Activated gamma-delta T cell (primary cell): Measurements from ENCODE around the gene SLC44A3.

Experiments used
- DNase-seq: peaks from one replicate; lab custom pipeline; 2025; lab: John Stamatoyannopoulos, UW

Gene SLC44A3

GRCh38 chr1:94801919-94802546 lies 18.1 kb upstream of the SLC44A3 start:
- DNase-seq: no peak

DNA sequence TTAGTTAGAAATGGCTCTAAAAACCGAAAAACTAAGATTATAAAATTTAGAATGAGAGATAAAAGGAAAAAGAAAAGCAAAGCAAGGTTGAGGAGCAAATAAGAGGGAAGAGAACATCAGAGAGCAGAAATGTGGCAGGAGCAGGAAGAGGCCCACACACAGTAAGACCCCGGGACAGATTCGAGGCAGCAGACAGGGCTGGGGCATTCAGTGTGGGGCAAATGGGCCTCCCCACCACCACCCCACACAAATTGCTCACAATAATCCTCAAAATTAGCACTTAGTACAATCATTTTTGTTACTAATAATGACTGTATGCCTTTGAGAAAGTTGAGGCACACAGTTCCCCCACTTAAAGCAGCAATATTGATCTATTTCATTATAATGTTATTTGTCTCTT lies 17.1 kb upstream of the SLC44A3 start:
- no peak for DNase-seq

- no peak for DNase-seq
These were observed 16.4 kb upstream of the SLC44A3 start for GRCh38 chr1:94803517-94804441.

DNA sequence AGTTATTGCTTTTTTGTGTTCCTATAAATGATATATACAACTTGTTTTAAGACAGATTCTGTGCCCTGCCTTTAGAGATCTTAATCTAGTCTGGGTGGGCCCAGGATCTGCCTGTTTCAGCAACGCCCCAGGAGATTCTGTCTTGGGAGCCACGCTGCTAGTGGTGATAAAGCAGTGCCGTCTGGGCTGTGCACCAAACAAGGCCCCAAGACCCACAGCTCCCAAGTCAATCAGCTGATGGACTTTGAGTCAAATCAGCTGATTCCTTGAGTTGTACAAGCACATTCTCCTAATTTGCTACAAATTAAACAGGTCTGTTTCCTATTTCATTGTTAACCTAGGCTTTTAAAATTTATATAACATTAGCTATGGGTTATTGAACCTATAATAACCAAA lies 15.7 kb upstream of the SLC44A3 start:
- DNase-seq: no peak

- DNase-seq: no peak
These were observed 14.2 kb upstream of the SLC44A3 start for GRCh38 chr1:94805912-94806311.

DNA sequence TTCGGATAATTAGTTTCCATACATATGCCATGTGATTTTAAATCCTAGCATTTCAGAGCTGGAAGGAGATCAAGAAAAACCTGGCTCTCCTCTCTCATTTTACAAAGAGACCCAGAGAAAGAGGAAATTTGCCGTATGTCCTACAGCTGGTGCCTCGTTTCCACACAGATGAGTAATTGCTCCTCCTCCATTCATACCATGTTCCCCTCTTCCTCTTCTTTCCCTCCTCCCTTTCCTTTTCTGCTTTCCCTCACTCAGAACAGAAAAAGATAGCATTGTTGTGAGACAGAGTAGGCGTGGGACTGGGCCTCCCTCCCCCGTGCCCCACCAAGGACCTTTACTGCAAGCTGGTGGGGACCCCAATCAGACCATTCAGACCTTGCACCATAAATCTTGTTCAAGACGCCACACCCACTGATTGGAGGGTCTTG lies 13.7 kb upstream of the SLC44A3 start:
- no peak for DNase-seq

DNA sequence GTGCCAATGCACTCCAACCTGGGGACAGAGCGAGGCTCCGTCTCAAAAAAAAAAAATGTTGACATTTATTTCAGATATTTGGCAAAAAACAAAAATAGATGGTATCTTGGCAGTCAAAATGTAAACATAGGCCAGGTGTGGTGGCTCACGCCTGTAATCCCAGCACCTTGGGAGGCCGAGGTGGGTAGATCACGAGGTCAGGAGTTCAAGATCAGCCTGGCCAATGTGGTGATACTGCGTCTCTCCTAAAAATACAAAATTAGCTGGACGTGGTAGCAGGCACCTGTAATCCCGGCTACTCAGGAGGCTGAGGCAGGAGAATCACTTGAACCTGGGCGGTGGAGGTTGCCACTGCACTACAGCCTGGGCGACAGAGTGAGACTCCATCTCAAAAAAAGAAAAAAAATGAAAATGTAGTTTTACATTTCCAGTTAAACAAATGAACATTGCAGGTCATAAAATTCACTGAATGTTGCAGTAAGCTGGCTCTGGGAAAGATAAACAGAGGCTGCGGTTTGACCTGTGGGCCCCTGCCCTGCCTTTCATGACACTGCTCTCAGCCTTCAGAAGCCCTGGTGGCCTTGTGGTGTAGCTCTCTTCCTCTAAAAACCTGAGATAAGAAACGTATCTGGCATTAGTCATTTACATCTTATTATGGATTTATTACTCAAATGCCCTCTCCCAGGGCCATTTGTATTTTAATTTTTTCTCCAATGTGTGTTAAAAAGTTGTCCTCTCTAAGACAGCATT lies 12.2 kb upstream of the SLC44A3 start:
- DNase-seq: no peak

- no peak for DNase-seq
These were observed 11.5 kb upstream of the SLC44A3 start for GRCh38 chr1:94808669-94809068.

GRCh38 chr1:94812985-94813384 lies 7.2 kb upstream of the SLC44A3 start:
- DNase-seq: no peak

DNA sequence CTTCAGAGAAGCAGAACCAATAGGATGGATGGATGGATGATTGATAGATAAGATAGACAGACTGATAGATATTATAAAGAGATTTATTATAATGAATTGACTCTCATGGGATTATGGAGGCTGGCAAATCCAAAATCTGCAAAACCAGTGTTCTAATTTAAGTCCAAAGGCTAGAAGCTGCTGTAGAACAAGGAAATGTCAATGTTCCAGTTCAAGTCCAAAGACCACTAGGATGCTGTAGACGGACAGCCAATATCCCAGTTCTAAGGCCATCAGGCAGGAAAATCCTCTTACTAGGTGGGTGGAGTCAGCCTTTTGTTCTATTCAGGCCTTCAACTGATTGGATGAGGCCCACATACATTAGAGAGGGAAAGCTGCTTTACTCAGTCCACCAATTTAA lies 4.1 kb upstream of the SLC44A3 start:
- DNase-seq: no peak

DNA sequence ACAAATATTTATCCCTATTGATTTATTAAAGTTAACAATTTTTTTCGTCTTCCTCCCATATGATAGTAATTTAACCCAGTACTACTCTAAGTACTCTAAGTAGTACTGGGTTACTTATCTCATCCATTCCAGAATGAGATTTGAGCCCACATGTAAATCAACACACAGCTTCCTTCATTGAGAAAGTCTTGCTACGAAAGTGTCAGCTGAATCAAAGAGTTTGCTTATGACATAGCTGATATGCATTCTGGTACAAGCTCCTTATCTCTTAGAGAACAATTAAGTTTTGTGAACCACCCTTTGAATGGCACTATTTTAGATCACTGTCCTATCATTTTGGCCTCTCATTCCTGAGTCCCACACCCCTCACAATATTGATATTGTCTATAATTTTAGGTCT lies 2.4 kb upstream of the SLC44A3 start:
- no peak for DNase-seq

DNA sequence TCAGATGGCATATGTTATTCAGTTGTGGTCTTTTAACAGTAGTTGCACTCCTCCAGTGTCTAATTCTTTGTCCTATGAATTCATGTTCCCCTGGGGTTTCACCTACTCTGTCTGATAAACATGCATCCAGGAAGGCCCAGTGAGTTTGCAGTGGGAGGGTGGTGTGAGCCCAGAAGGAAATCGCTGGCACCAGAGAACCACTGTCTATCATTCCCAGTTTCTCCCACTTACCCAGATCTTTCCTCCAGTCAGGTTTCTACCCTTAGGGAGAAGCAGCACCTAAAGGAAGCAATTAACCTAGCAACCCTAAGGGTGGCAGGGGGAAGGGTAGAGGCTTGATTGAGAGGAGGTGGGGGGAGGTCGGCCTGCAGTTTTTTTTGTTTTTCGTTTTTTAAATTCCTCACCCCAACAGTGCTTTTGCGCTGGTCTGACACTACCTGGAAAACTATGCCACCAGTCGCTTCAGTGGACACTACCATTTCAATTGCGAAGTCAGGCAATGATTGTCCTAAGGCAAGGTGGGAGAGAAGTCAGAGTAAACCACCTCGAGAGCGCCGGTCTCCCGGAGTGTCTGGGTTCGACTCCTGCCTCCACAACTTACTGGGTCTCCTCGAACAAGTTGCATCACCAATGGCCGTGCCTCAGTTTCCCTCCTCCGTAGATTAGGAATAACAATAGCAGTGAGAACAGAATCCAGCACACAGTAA lies 766 bp upstream of the SLC44A3 start:
- no peak for DNase-seq

DNA sequence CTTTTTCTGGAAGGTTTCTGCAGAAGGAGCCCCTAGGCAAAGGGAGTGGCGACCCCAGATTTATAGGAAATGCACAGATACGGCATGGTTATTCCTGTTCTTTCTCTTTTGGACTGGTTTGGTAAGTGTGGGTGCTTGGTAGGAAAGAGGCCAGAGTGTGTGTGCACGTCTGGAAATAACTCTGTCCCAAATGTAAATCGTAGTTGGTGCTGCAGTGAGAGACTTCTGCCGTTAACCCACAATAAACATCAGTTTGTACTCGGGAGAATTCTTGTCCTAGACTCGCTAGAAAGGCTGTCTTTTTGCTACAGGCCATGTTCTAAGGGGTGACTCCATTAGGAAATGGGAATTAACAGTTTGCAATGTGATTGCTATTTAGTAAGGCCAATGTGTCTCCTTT lies 779 bp downstream of the SLC44A3 start:
- no peak for DNase-seq

DNA sequence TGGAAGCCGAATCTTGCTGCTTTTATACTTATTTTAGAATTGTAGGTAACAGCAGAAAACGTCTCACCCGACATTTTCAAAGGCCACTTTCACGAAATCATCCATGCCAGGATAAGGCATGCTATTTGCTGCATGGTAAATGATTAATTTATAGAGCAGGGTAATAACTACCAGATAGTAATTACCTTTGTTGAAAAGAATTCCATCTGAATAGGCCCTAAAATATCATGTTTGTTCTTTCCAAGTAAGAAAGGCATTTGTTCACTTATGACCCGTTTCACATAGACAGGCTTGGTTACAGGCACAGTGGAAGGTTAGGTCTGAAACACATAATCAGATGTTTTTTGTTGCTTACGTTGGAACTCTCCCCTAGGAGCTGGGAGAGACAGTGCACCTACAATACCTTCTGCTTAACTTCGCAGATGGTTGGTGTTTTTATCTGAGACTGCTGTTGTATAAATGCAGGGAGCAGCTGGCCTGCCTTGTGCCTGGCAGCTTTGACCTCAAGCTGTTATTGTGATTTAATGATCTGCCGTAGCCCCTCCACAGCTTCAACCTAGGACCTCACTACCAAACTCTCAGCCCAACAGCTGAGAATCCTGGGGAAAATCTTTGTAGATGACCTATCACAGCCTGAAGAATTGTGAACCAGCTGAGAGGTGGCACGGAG lies 1.6 kb downstream of the SLC44A3 start:
- no peak for DNase-seq

DNA sequence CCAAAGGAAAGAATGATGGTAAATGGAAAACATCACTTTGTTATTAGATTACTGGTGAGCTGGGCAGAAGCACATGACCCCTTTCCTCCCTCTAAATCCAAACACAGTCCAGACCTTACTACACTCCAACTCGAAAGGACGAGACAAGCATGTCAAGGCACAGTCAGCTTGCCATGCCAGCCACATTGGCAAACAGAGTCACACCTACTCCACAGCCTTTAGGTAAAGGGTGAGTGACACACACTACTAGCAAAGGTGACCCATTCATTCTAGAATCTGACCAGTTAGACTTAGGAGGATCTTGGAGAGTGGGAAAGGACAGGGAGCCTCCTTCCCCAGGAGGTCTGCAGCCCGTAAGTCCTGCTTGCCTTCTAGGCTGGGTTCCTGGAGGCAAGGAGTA lies 3.0 kb downstream of the SLC44A3 start:
- DNase-seq: no peak

DNA sequence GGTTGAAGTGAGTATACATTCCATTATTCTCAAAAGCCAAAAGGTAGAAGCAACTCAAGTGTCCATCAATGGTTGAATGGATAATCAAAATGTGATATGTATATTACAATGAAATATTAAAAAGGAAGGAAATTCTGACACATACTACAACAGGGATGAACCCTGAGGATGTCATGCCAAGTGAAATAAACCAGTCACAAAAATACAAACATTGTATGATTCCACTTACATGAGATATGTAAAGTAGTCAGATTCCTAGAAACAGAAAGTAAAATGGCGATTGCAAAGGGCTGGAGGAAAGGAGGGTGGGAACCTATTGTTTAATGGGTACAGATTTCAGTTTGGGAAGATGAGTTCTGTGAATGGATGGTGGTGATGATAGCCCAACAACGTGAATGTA lies 5.8 kb downstream of the SLC44A3 start:
- DNase-seq: no peak

- no peak for DNase-seq
These were observed 7.3 kb downstream of the SLC44A3 start for GRCh38 chr1:94827434-94827833.

GRCh38 chr1:94828251-94828650 lies 8.1 kb downstream of the SLC44A3 start:
- DNase-seq: no peak

DNA sequence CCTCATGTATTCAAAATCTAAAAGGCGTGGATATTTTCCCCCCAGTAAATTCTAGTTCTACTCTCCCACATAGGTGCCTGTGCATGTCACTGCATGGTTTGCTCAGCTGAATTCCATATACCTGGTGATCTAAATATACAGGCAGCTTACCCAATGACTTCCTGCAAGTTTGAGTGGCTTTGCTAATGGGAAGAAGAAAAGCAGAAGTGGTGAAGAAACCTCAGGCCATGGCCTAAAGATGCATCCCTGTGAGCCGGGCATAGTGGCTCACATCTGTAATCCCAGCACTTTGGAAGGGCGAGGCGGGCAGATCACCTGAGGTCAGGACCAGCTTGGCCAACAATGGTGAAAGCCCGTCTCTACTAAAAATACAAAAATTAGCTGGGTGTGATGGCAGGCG lies 11.5 kb downstream of the SLC44A3 start:
- DNase-seq: no peak

GRCh38 chr1:94832446-94832845 lies 12.3 kb downstream of the SLC44A3 start:
- DNase-seq: no peak

- DNase-seq: no peak
These were observed 12.9 kb downstream of the SLC44A3 start for GRCh38 chr1:94832931-94833585.
